C4-2B (cell line): Measurements from ENCODE around the gene TCL1B.
"Not testable (repeated sequence)": the region's sequence is repeated elsewhere in the genome, so short reads cannot be mapped to it uniquely, and the experiment has no call there.

Experiments used
- H3K27ac ChIP-seq: fragments of 450-650 bp; 2 replicates; pipeline ENCODE4 v1.5.1; 2017
- CTCF ChIP-seq: fragments of 450-650 bp; conservative IDR thresholded peaks from 2 replicates; pipeline ENCODE4 v1.5.1; 2017; ENCODE audit warnings: mild to moderate bottlenecking
- ZFX ChIP-seq: fragments of 450-650 bp; IDR thresholded peaks from 2 replicates; pipeline ENCODE4 v1.6.1; 2017

TCL1B gene

GRCh38 chr14:95711476-95712176 lies 25.4 kb downstream of the TCL1B start:
- TF ChIP-seq ZFX = no peak
- no peak for TF ChIP-seq CTCF
- H3K27ac ChIP-seq = no peak overlapping the region

GRCh38 chr14:95712398-95712797 lies 26.2 kb downstream of the TCL1B start:
- H3K27ac ChIP-seq = no peak overlapping the region
- TF ChIP-seq CTCF (no peak), ZFX (no peak)

GRCh38 chr14:95713596-95714371 lies 27.6 kb downstream of the TCL1B start, which contains the start of gene TCL1A:
TSS of gene TCL1A (minus strand) at chr14:95714125. CDS start at chr14:95714066, 59 bp downstream.
- no peak for TF ChIP-seq ZFX
- TF ChIP-seq CTCF = no peak
- H3K27ac ChIP-seq = no peak within 1 kb of the TSS

- TF ChIP-seq ZFX = no peak
- TF ChIP-seq CTCF = no peak
- no peak overlapping the region for H3K27ac ChIP-seq
Measured at GRCh38 chr14:95722525-95723190, 36.4 kb downstream of the TCL1B start.

GRCh38 chr14:95725685-95726336 lies 39.6 kb downstream of the TCL1B start:
- TF ChIP-seq ZFX (no peak), CTCF (no peak)
- no peak overlapping the region for H3K27ac ChIP-seq

GRCh38 chr14:95727056-95727700 lies 41.0 kb downstream of the TCL1B start:
- TF ChIP-seq ZFX = no peak
- H3K27ac ChIP-seq = no peak overlapping the region

GRCh38 chr14:95729402-95730028 lies 43.3 kb downstream of the TCL1B start:
- H3K27ac ChIP-seq = not testable (repeated sequence)
